ENCODE results near the gene BNC2.
"Not testable (repeated sequence)": the region's sequence is repeated elsewhere in the genome, so short reads cannot be mapped to it uniquely, and the experiment has no call there.

Gene BNC2

DNA sequence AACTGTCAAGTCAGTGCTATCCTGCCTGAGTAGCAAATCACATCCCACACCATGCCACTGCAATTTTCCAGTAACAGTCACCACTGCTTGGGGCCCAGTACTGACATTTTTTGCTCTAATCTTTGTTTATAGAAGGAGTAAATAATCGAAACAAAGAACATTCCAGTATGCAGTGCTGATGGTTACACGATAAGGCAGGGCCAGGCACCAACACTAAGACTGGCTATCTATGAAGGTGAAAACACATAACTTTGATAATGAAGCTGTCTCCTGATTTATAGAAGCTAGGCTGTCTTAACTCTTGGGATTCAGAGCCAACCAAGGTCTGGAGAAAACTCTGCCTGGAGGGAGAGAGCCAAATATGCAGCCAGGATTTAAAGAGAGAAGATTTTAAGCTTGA lies 365.3 kb downstream of the BNC2 start:
- DNase-seq (ENCODE audit: low read depth in 2 of 2) = no peak

DNA sequence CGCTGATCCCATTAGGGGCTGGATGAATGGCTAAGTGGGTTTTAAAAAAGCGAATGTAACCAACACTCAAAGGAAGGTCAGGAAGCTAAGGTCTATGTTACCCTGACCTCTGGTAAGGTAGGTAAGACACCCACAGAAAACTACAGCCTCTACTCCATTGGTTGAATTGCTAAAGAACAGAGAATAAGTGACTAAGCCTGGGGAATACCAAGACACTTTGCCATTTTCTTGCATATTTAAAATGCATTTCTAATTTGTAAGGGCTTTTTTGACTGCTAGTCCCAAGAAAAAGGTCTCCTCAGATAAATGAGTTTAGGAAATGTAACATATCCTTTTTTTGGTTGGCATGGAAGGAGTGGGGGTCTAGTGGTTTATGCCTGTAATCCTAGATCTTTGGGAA lies 368.7 kb downstream of the BNC2 start:
- DNase-seq (ENCODE audit: low read depth in 2 of 2) = no peak

GRCh38 chr9:16501141-16501540 lies 369.3 kb downstream of the BNC2 start:
- no peak for DNase-seq (ENCODE audit: low read depth in 2 of 2)

GRCh38 chr9:16500386-16500785 lies 370.1 kb downstream of the BNC2 start:
- no peak for DNase-seq (ENCODE audit: low read depth in 2 of 2)

DNA sequence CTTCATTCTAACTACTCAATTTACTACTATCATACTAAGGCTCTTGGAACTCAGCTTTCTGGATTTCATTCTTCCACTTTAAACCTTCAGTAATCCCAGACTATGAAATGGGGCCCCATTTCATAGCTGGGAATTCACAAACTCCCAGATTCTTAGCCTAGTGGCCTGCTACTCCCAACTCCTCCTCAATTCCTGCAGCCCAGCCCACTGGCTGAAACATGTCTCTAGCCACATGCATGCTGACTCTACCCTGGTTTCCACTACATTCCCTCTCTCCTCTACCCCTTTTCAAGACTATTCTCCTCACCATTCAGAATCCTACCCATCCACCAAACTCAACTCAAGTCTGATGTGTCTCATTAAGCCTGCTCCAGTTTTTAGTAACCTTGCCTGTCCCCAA lies 370.6 kb downstream of the BNC2 start:
- DNase-seq (ENCODE audit: low read depth in 2 of 2) = no peak

DNA sequence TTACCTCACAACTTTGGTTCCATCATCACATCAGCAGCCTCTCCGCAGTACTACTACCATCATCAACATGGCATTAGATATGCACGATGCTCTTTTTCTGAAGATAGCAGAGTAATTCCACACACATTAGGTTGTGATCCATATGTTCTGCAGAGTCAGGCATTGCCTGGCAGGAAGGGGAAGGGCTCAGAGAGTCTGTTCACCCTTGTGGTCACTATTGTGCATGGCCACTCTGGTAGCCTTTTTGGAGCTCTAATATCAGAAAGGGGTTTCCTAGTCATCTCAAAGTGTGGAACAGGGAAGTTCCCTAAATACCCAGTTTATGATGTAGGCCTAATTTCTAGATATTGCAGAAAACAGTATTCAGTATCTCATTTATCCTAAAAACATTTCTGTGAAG lies 373.6 kb downstream of the BNC2 start:
- DNase-seq (ENCODE audit: low read depth in 2 of 2) = no peak

DNA sequence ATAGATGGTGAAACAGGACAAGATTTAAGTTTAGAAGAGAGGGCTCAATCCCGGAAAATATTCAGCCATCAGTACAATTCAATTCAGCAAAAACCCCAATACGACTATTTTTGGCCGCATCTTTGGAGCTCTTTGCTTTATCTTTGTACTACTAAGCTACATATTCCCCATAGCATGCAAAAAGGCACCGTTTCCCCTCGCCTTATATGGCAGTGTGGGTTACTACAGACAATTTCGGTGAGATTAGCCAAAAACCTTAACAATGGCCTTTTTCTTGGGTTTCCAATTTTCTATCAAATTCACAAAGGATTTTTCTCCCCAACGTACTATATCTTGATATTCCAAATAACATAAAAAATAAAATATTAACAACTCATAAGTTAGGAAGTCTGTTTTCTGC lies 382.6 kb downstream of the BNC2 start:
- DNase-seq (ENCODE audit: low read depth in 2 of 2) = no peak

DNA sequence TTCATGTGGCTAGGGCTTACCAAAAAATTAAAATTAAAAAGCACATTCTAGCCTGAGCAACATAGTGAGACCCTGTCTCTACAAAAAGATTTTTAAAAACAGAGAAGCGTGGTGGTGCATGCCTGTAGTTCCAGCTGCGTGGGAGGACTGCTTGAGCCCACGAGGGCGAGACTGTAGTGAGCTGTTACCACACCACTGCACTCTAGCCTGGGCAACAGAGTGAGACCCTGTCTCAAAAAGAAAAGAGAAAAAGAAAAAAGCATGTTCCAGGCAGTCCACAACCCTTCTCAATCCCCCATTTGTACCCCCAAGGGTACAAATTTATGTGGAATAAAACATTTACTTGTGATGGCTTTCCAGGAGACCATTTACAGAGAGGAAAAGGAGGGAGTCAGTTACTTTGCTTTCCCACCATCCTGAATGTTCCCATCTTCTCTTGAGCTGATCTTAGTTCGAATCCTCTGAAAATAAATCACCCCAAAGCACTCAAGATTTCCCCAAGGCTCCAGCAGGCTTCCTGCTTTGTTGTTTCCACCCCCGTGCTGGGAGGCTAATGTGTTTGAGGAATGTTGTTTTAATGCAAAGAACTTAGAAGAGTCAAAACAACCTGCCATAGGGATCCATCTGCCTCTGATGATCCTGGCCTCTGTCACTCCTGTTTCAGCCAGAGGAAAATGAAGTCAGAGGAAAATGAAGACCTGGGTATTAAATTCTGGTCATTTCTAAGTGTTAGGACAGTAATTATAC lies 384.7 kb downstream of the BNC2 start:
- no peak for DNase-seq (ENCODE audit: low read depth in 2 of 2)

DNA sequence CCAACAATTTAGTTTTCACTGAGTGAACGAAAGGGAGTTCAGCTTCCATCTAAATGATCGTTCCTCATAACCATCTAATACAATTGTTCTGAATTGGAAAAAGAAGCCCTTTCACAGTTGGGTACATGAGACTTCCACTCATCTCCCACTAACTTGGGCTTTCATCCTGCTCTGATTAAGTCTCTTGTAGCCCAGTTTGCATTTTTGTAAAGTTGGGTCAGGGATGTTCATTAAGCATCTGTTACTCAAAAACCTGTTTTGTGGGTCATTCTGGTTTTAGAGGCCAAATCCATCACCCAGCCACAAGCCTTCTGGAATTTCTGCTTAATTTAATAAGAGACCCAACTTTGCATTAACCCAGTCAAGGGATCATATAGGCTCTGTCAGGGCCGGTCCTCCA lies 385.3 kb downstream of the BNC2 start:
- DNase-seq (ENCODE audit: low read depth in 2 of 2) = no peak

DNA sequence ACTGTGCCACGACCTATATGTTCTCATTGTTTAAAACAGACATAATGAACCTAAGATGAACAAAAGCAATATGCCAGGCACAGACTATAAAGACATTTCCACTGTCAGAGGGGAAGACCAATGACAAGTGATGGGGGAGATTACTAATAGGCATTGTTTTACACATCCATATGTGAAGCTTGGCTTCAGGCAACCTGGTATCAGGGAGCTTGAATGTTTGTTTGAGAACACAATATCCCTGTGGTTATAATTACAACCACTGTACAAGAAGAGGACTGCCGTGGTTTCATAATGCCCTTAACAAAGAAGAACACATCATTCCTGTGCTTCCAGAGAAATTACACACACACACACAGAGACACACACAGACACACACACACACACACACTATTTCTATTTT lies 385.7 kb downstream of the BNC2 start:
- no peak for DNase-seq (ENCODE audit: low read depth in 2 of 2)

- DNase-seq (ENCODE audit: low read depth in 2 of 2) = no peak
Observed at GRCh38 chr9:16484180-16484579, 386.3 kb downstream of the BNC2 start.

GRCh38 chr9:16482764-16483163 lies 387.7 kb downstream of the BNC2 start:
- no peak for DNase-seq (ENCODE audit: low read depth in 2 of 2)

- not testable (repeated sequence) for DNase-seq (ENCODE audit: low read depth in 2 of 2)
Observed at GRCh38 chr9:16480584-16480983, 389.9 kb downstream of the BNC2 start.

DNA sequence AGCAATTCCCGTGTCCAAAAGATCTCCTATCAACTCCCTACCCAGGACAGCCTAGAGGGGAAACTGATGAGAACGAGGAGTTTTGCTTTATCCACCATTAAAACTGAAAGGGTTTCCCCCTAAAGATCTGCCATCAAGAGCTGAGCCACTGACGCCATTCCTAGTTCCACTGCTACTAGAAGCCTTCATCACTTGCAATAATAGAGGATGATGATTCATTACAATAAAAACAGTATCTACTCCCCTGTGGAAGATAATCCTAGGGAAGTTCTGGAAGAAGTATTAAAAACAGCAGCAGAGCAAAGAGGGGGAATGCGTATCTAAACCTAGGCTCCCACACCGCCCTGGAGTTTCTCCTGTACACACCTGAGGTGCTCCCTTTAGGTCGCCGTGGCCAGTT lies 394.5 kb downstream of the BNC2 start:
- no peak for DNase-seq (ENCODE audit: low read depth in 2 of 2)

GRCh38 chr9:16475257-16475656 lies 395.2 kb downstream of the BNC2 start:
- no peak for DNase-seq (ENCODE audit: low read depth in 2 of 2)

DNA sequence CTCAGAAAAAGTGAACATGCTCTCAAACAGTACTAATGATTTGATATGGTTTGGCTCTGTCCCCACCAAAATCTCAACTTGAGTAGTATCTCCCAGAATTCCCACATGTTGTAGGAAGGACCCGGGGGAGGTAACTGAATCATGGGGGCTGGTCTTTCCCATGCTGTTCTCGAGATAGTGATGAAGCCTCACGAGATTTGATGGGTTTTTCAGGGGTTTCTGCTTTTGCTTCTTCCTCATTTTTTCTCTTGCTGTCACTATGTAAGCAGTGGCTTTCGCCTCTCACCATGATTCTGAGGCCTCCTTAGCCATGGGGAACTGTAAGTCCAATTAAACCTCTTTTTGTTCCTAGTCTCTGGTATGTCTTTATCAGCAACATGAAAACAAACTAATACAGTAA lies 401.3 kb downstream of the BNC2 start:
- DNase-seq (ENCODE audit: low read depth in 2 of 2) = no peak

GRCh38 chr9:16461851-16462250 lies 408.6 kb downstream of the BNC2 start:
- DNase-seq (ENCODE audit: low read depth in 2 of 2) = no peak

DNA sequence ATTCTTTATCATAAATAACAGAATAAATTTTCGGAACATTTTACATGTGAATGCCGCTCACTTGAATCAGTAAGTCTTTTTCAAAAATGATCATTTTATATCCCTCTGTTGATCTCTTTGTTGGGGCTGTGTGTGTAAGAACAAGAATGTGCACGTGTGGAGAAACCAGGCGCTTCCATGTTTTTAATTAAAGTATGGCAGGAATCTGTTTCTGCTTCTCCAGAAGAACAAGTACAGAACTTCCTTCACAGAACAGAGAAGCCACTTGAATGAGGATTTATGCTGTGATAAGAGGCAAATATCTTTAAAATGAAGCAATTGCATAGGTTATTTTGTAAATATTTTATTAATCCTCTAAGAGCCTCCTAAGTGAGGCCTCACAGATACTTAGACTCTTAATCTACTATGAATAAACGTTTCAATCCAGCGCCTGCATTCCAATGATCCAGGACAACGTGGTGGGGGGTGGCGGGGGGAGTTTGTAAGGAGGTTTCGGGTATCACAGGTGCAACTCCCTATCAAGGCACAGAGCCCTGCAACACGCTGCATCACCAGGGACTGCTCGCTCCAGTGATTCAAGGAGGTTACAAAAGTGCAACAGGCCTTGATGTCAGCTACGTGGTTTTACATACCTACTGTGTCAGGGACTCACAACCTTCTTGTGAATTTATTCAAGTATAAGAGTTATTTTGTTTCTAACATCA lies 409.2 kb downstream of the BNC2 start:
- DNase-seq (ENCODE audit: low read depth in 2 of 2) = no peak

DNA sequence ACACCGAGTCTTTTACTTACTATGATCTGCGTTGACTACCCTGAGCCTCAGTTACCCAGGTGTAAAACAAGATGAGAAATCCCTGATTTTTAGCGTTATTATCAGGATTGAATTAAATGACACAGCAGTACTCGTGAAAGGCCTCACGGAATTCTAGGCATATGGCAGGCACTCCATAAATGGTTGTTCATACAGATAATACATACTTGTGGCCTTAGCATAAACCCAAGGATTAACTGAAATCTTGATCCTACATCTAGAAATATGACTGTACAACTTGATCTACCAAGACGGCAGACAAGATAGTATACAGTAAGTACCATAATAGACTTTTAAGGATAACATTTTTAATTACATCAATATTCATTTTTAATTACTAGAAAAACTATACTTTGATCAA lies 409.8 kb downstream of the BNC2 start:
- DNase-seq (ENCODE audit: low read depth in 2 of 2) = no peak

GRCh38 chr9:16459421-16460148 lies 410.9 kb downstream of the BNC2 start:
- no peak for DNase-seq (ENCODE audit: low read depth in 2 of 2)

DNA sequence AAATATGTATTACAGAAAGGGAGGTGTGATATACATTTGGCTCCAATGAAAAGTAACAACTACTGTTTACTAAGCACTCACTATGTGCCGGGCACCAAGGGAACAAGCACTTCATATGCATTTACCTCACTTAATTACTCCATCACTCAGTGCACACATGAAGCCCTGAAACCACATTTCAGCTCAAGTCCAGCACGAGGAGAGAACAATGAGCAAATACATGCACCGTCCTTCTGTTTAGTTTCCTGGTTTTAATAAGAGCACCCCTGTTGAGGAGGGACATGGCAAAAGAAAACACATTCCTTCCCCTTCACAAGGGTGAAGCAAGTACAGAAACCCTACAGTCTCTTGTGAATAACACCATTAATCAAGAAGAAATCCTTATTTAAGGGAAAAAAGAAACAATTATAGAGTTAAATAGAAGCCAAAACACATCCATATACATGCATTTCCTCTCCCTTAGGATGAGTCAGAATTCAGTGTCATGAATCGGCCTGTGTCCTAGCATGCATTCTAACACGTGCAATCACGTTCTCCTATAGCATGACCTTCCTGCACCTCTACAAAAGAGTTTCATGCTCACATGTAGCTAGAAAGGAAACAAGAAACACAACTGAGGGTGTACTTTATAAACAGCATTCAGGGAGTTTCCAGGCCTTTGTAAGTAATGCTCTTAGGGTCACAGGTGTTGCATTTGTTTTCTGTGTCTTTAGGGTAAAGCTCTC lies 411.6 kb downstream of the BNC2 start:
- DNase-seq (ENCODE audit: low read depth in 2 of 2) = no peak

GRCh38 chr9:16455842-16456241 lies 414.6 kb downstream of the BNC2 start:
- DNase-seq (ENCODE audit: low read depth in 2 of 2) = no peak
